ENCODE results near the gene GM2A. TPM values are rescaled to one million over a fixed set of nuclear protein-coding genes. Genes with fewer than 3 reads are reported as not detected.

GM2A gene
- total and polyA plus RNA-seq, 2 of the 13 experiments (the other 11 are each of a cell fraction or from before 2014, with no cell fraction given) = 14.6 to 29.6 TPM

GRCh38 chr5:151218177-151218576 is 34.8 kb upstream of the GM2A start:
- intact Hi-C loops (cut with micrococcal nuclease; ENCODE audit: unreplicated experiment) (no loop called here), in situ Hi-C loops (cut with HindIII; ENCODE audit: extremely low pct_ligation_motif_present, low pct_unique_long_range_greater_than_20kb) (no loop called here)
- H3K4me2 ChIP-seq (ENCODE audit: low read depth, low read length) = no peak overlapping the region
- DNase-seq (ENCODE audit: low spot score) = no peak
- H4K20me1 ChIP-seq (ENCODE audit: insufficient read depth, low read length) = no peaks in the 10 kb centered on the region
- no peak overlapping the region for H3K27ac ChIP-seq (ENCODE audit: extremely low read length, insufficient read depth, low read length)
- H3K27me3 ChIP-seq (ENCODE audit: control insufficient read depth in 1 of 2, insufficient read depth in 2 of 2, low read length in 2 of 2) = no peaks in the 10 kb centered on the region; a peak in 1 of 5 replicates
- no peak overlapping the region for H3K4me3 ChIP-seq (replicated peaks in 1 of 3; ENCODE audit: insufficient read depth in 1 of 3, low read depth in 2 of 3, low read length in 3 of 3)
- ChIA-PET POLR2A (no interaction called here), CTCF (ENCODE audit: low intra/inter-chr PET ratio, low total read pairs) (no interaction called here)
- no peak overlapping the region for H3K9ac ChIP-seq (ENCODE audit: insufficient read depth, low read depth, low read length)
- H3K9me3 ChIP-seq (ENCODE audit: low read length) = no peaks in the 10 kb centered on the region
- ATAC-seq = no peak
- FAIRE-seq = no peak
- no peak overlapping the region for H2AFZ ChIP-seq (ENCODE audit: low read length)
- peaks cover 53% of the 10 kb centered on the region for H3K4me1 ChIP-seq (ENCODE audit: insufficient read depth, low read length)
- 87% methylated on average over 5 of the region's 6 CpGs for WGBS (ENCODE audit: low lambda C conversion rate)
- H3K79me2 ChIP-seq (ENCODE audit: insufficient read depth, low read length) = no peaks in the 10 kb centered on the region
- no TSS peak for BruUV-seq (replicated peaks)
- H3K36me3 ChIP-seq (replicated peaks in 1 of 2; ENCODE audit: control insufficient read depth in 1 of 2, insufficient read depth in 2 of 2, low read length in 2 of 2) = no peaks in the 10 kb centered on the region
- TF ChIP-seq ZNF574 (CRISPR knock-in tag; IDR thresholded peaks at IDR 0.05) (no peak), ZFP82 (CRISPR knock-in tag; IDR thresholded peaks at IDR 0.05; ENCODE audit: borderline replicate concordance) (no peak), NFATC3 (CRISPR knock-in tag; IDR thresholded peaks at IDR 0.05) (no peak), IKZF5 (CRISPR knock-in tag; IDR thresholded peaks at IDR 0.05) (no peak), NAIF1 (CRISPR knock-in tag; IDR thresholded peaks at IDR 0.05; ENCODE audit: borderline replicate concordance) (no peak), ZNF879 (CRISPR knock-in tag; IDR thresholded peaks at IDR 0.05) (no peak), ZNF577 (CRISPR knock-in tag; IDR thresholded peaks at IDR 0.05; ENCODE audit: borderline replicate concordance, low read depth) (no peak), GABPA (IDR thresholded peaks at IDR 0.05; ENCODE audit: low read depth, low read length) (no peak), GABPA (CRISPR knock-in tag; IDR thresholded peaks at IDR 0.05; ENCODE audit: low read depth) (no peak), ATF5 (CRISPR knock-in tag; IDR thresholded peaks at IDR 0.05; ENCODE audit: low read depth) (no peak), DPF2 (CRISPR knock-in tag; IDR thresholded peaks at IDR 0.05; ENCODE audit: borderline replicate concordance, low read depth) (no peak), ZNF513 (CRISPR knock-in tag; conservative IDR thresholded peaks at IDR 0.05) (no peak), ZUFSP (CRISPR knock-in tag; IDR thresholded peaks at IDR 0.05; ENCODE audit: borderline replicate concordance) (no peak), EHMT2 (IDR thresholded peaks at IDR 0.05; ENCODE audit: borderline replicate concordance, low read depth, low read length) (no peak), MTA1 (CRISPR knock-in tag; IDR thresholded peaks at IDR 0.05; ENCODE audit: borderline replicate concordance) (no peak)
